CD4-positive, alpha-beta T cell treated with Interleukin-15 for 1 hour (primary cell): Measurements from ENCODE around the gene TMEM117.
"Not testable (repeated sequence)": the region's sequence is repeated elsewhere in the genome, so short reads cannot be mapped to it uniquely, and the experiment has no call there.

Experiments used
- DNase-seq: peaks from one replicate; pipeline ENCODE4 v3.0.0-alpha.2; 2020

The TMEM117 gene

DNA sequence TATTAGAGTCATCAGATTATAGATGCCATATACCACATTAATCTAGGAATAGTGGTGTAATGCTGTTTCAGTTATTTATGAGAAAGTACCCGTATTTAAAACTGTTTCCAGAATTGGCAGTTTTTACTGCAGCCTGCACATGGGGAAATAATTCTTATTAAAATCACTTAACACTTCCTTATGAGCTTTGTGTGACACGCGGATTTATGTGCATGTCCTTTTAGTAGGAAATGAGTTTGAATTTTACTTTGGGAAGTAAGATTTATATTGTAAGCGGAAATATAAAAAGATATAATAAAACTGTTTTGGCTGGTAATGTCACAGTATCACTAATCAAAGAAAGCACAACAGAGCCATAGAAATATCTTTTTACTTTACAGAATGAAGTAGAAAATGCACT, 132.9 kb downstream of the TMEM117 start:
- DNase-seq, result no peak

DNA sequence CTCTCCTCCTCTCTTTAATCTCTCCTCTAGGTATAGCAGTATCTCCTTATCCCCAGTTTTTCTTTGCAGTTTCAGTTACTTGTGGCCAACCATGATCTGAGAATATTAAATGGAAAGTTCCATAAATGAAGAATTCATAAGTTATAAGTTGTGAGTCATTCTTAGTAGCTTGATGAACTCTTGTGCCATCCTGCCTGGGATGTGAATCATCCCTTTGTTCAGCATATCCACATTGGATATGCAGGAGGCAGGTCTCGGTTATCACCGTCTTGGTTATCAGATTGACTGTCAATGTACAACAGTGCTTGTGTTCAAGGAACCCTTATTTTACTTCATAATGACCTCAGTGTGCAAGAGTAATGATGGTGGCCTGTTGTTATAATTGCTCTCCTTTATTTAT, 134.0 kb downstream of the TMEM117 start:
- DNase-seq, result no peak

DNA sequence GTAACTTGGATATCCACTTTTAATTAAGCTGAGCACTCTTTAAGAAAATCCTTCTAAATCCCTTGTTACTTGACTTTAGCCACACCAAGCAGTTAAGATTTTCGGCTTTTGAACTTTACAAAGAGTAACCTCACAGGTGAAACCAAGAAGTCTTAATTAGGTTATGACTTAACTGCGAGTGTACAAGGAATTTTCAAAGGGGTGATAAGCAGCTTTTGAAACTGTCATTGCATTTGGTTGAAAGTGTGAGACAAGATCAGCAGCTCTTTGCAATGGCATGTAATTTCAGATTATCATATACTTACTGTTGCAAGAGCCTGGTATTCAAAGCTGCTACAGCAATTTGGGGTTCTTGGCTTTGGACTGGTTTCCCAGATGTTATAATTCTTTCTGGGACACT, 137.5 kb downstream of the TMEM117 start:
- DNase-seq, result no peak

DNA sequence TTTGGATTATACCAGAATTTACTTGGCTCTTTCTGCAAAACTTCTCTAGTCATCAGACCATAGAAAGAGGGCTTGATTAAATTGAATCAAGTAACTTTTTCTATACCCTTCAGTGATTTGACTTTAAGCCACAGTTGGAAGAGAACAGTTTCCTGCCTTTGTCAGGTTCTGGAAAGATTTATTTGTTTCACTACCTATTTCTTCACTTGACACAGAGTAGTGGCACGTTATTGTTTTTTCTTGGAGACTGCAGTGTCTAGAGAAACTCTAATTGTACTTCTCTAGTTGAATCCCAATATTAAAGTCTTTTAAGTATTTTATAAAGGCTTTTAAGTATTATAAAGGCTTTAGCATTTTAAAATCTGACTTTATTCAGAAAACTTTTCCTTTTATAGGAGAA, 138.1 kb downstream of the TMEM117 start:
- DNase-seq, result no peak

DNA sequence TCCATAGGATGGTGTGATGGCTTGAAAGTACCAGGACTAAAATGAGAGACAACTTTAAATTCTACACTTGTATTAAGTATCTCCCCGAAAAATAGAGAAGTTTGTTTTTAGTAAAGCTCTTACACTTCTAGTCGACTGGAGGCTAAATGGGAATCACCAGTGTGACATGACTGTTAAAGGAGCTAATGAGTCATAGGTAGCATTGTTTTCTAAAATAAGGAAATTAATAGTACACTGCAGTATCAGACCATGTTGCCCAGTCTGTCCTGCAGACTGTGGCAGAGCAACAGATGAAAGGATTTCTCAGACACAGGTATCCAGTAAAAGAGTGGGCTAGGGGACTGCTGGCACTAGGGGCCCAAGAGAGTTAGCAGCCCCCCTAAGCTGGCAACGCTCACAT, 140.1 kb downstream of the TMEM117 start:
- DNase-seq, result no peak

DNA sequence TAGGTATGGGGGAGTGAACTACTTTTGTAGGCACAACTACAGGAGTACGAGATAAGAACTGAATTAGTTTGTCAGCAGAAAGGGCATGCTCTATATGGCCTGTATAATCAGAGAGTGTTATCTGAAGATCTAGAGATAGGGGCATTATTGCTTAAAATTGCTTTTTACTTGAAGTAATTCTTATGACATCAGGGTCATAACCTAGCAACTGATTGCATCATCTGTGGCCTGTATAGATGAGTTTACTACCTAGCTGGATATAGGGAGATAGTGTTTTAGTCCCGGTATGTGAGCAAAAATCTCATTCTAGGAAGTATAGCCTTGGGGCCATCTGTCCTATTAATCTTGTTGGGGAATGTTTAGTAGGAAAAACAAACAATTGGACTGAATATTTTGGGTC, 142.7 kb downstream of the TMEM117 start:
- no peak for DNase-seq

DNA sequence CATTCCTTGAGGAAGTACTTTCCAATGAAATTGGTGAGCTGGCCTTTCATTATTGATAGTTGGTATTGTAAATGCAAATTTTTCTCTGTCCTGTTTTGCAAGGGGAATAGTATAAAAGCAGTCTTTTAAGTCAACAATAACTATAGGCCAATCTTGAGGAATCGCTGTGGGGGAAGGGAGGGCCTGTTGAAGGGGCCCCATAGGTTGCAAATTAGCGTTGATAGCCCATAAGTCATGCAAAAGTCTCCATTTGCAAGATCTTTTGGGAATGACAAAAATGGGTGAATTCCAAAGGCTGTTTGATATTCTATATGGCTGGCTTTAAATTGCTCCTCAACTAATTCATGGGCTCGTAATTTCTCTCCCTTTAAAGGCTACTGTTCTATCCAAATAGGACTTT, 143.6 kb downstream of the TMEM117 start:
- DNase-seq, result no peak

DNA sequence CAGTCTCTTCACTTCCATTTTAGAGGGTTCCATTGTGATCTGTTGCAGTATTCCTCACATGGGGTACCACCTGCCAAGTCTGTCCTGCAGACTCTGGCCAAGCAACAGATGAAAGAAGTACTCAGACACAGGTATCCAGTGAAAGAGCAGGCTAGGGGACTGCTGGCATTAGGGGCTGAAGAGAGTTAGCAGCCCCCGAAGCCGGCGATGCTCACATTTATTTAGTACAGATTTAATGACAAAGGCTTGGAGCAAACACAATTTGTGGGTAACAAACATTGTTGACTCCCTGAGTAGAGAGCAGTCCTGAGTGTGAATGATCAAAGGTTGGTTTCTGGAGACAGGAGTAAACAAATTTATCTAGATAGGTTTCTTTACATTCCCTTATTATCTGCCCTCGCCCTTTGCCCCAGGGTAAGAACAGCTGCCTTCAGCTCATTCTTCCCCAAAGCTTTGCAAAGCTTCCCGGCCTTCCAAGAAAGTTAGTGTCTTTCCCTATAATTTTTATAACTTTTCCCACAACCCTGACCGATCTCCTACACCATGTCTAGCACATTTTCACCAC, 144.8 kb downstream of the TMEM117 start:
- DNase-seq, result no peak

DNA sequence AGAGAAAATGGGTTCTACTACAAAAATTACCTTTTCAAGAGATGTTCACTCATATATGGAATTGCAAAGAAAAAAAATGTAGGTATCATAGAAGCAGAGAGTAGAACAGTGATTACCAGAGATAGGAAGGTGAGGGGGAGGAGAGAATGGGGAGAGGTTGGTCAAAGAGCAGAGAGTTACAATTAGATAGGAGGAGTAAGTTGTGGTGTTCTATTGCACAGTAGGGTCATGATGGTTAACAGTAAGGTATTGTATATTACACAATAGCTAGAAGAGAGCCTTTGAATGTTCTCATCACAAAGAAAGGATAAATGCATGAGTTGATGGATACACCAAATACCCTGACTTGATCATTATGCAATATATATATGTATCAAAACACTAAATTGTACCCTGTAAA, 145.8 kb downstream of the TMEM117 start:
- no peak for DNase-seq

DNA sequence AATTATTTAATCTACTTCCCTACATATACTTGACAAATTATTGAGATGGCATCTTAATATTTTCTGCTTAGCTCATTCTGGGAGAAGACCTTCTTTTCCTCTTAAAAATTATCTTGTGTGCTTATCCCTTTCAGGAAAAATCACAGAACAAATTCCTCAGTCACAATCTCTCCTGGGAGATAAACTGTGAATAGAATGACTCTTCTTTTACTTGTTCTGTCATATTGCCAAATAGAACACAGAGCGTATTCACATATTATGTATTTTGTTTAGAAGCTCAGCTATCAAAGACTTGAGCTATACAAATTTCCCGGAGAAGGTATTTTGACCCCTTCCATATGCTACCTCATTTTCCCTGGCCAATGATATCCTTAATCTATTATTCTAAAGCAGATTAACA, 146.7 kb downstream of the TMEM117 start:
- DNase-seq, result no peak

DNA sequence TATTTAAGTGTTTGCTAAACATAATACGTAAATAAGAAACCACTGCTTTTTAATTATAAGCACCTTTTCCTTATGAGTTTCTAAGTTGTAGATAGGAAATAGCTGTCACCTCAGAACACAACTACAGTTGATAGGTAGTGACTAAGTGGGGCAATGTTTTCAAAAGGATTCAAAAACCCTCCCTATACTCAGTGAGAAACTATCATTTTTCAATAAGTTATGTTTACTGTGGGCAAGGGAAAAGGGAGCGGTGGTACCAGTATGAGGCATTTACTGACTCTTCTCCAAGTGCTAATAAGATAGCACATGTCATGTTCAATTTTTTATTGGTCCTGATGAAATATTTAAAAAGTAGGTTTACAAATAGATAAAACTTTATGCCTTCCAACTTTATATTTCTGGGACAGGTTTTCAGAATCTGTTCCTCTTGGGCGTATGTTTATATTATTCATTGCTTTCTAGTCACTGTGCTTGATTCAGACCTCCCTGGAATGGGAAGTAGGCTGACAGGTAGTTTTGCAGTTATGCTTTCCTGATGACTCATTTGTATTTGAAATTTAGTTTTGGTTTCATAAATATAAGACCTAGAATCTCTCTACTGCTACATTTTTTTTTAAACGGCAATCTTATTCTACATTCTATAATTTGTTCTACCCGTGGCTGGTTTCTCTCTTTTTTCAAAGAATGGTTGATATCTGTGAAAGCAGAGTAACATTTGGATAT, 153.1 kb downstream of the TMEM117 start:
- DNase-seq, result no peak

DNA sequence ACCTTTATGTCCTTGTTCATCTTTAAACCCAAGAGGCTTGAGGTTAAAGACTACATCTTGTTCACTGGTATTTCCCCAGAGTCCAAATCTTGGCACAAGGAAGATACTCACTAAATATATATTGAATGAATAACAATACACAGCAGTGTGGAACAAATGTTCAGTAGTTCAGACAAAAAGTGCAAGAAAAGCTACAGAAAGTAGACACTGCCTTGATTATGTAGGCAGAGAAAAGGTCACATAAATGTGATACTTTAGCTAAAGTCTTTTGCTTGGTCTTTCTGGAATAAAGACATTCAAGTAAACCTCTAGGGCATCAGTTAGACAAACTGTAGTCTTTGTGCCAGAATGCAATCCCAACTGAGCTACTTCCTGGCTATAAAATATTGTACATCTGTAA, 157.0 kb downstream of the TMEM117 start:
- no peak for DNase-seq

DNA sequence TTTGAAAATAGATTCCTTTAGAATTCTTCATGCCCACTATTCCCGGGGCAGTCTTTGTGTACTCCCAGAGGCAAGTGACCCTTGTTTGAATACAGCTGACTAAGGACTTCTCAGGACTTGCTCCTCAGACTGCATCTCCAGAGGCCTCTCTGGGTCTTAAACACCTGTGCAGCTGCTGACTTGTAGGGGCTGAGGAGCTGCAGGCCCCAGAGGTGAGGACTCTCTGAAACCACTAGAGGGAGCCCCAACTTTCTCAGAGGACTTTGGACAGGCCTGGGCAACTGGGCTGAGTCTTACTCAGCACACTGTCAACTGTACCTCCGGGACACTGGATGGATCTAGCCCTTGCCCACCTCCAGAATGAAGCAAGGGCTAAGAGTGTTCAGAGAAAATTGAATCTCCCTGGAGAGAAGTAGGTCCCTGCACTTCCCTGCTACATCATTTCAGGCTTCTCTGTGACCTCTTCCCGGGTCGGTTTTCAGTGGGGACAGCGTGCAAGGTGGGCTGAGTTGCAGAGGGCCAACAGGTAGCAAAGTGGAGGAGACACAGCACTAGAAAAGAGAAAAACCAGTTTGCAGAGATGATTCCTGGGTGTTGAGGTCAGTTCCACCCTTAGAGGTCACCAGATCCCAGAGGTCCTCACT, 164.6 kb downstream of the TMEM117 start:
- no peak for DNase-seq

DNA sequence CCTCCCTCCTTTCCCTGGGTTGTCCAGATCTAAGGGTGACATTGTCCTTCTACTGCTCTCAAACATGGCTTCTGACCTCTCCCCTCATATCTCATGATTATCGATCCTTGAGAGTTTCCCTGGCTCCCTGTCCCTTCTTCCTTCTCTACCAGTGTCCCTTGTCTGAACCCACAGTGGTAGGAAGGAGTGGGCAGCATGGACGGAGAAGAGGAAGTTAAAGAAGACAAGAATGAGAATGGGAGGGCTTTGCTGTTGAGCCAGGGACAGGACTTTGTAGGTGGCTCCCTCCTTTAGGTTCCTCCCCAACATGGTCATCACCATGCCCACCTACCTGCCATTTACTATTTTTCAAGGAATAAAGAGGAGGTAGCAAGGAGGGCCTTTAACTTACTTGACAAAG, 166.7 kb downstream of the TMEM117 start:
- no peak for DNase-seq

DNA sequence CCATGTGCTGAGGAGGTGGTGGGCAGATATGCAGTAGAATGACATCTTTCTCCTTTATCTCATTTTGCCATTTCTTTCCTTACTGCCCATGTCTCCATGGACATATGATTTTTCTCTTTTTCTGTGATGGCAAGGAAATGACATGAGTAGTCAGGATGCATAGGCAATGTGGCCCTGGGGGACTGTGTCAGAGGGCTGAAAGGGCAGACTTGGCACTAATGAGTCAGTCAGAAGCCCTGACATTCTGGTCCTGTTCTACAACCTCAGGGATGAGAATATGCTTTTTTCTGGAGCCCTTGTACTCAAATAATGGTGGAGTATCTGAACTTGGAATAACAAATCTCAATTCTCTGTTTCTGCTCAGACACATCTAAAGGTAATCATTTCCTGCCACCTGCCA, 167.8 kb downstream of the TMEM117 start:
- DNase-seq, result no peak

DNA sequence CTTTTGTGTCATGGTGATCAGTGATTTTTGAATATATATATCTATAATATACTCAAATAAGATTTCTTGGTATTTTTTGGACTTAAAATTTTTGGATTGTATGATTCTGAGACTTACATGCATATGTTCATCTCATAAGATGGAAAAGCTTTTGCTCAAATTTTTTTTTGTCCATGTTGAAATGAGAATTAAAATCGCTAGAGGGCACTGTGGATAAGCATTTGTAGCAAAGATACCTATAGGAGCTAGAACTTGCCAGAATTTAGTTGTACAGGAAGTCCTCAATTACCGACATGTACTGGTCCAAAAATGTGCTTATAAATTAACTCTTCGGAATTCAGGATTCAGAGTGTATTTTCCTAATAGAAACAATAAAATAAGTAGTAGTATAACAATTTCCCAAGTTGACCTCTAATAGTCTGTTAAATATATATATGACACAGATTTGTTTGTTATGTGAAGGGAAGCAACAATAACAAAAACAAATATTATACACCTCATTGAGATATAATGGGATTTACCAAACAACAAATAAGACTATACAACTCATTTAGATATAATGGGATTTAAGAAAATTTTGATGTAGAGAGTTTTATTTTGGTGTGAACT, 179.6 kb downstream of the TMEM117 start:
- no peak for DNase-seq

DNA sequence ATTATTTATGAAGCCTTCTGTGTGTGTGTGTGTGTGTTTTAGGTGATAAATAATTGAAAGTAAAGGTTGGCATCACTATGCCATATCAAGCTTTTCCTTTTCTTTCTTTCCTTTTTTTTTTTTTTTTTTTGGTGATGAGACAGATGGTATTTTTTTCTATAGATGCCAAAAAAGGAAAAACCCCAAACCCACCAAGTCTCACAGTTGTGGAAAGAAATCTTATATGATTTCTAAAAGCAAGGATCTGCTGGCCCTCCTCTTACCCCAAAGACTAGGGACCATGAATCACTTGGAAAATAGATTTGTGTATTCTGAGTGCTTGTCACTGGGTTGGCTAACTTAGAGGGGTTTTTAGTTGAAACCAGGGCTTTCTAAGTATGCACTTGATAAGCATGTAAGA, 181.3 kb downstream of the TMEM117 start:
- DNase-seq, result no peak

DNA sequence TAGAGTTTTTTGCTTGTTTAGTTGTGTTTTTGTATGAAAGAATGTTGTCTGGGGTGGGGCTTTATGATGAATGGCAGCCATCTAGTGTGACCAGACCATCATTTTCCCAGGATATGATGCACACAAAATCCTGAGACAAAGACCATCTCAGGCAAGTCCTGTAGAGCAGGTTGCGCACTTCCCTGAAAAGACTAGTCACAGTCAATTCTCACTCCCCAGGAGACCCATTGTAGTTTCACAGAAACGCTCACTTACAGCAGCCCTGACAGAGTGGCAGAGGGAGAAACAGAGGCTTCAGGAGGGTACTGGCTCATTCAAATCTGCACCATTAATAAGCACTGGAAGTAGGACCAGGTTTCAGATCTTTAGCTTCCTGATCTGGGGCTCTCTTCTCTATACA, 183.2 kb downstream of the TMEM117 start:
- DNase-seq, result no peak

DNA sequence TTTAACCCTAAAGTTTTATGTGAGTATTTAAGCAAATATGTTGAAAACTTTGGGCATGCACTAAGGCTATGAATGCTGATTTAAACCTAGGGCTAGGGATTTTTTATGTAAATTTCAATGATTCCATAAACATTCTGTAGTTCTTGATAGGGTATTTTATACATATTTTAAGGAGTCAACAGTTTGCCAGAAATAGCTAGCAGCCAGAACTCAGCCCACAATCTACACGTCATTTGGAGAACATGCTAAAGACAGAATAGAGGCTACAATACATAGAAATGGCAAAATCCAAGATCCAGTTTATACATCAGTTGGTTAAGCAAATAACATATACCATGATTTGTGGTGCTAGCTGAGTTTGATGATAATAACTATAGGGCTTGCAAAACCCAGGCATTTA, 184.7 kb downstream of the TMEM117 start:
- DNase-seq, result no peak

DNA sequence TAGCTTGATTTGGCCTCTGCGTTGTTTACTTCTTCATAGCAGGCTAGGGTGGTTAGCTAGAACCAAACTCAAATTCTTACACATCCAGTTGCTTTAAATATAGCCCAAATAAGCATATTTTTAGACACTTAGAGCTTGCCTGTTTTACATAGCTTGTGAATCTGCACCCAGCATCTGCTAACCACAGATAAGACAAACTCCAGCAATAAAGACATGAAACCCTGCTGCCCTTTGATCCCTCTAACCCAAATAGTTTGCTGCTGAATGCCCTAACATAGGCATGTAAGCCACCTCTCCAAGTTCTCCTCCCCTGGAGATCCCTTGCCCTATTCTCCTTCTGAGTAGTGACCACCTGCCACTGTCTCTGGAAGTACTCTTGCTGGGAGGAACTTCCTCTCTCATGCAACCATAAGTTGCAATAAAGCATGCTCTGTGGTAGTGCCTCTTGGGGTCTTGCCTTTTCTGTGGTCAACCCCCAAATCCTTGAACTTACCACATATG, 185.6 kb downstream of the TMEM117 start:
- DNase-seq, result no peak

DNA sequence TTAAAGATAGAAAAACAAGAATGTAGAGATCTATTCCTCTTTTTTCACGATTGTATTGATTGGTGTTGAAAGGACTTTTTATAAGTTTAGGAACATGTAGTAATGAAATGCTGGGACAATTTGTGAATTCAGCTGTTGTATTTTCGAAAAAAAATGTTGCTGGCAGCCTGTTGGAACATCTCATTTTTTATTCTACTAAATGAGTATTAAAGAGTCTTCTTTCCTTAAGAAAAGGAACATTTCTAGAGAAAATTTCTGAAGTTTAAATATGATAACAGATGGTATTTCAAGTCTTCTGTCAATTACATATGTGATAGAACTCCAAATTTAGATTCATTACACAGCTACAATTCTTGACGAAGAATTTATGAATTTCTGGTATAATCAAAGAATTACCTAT, 189.6 kb downstream of the TMEM117 start:
- no peak for DNase-seq

DNA sequence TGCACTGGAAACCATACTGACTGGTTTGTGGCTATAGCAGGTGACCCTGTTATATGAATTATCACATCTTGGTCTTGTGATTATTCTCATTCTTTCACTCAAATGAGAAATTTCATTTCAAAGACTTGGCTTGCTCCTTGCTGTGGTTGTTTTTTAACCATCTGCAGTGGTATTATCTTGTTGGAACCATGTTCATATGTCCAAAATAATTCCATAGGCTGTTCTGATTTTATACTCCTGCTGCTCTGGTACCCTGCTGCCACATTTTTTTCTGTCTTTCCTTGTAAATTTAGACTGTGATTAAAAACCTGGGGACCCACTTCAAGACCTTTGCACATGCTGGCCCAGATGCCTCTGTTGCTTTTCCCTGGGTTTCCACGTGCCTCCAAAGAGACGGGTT, 190.2 kb downstream of the TMEM117 start:
- DNase-seq, result no peak

DNA sequence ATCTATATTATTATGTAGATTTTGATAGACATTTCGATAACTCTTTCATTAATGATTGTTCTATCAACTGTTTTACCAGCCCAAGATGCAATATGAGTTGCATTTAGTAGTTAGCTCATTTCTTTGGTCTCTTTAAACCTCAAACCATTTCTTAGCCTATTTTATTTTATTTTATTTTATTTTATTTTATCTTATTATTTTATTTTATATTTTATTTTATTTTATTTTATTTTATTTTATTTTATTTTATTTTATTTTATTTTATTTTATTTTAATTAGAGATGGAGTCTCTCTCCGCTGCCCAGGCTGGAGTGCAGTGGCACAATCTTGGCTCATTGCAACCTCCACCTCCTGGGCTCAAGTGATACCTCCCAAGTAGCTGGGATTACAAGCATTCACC, 191.0 kb downstream of the TMEM117 start:
- DNase-seq, result not testable (repeated sequence)

DNA sequence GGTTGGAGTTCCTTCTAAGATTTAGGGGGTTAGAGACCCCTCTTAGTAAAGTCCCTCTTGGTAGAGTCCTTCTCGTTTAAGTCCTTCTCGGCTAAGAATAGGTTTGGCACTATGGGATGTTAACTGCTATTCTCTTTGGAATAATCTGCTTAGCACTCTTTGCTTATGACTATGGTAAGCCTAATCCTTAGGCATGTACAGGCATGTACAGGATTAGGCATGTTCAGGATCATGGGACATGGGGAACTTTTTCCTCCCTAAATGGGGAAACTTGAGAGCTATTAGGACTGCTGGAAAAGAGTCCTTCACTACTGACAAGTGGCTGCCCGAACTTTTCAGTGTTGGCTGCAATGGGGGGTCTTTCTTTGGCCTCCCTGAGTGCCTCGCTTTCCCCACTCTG, 193.3 kb downstream of the TMEM117 start:
- DNase-seq, result no peak
